ENCODE results near the gene CACNG7.

CACNG7 gene

GRCh38 chr19:53962887-53963431 lies 53.9 kb downstream of the CACNG7 start, which contains the start of gene CACNG8:
CACNG8 (plus strand) TSS chr19:53962937.
- peaks cover 45% of the 10 kb centered on the region for H3K27me3 ChIP-seq (ENCODE audit: insufficient read depth, poor library complexity, severe bottlenecking)
- no peak within 1 kb of the TSS for H3K4me3 ChIP-seq (replicated peaks; ENCODE audit: insufficient read depth, low read length)
- H3K27ac ChIP-seq (replicated peaks), result no peak within 1 kb of the TSS
- no peak for TF ChIP-seq GABPA (IDR thresholded peaks at IDR 0.05; ENCODE audit: low read depth)
- no peak for TF ChIP-seq REST (IDR thresholded peaks at IDR 0.05; ENCODE audit: insufficient replicate concordance, low read depth)
- TF ChIP-seq POLR2AphosphoS5 (IDR thresholded peaks at IDR 0.05; ENCODE audit: low read depth), result no peak
- no peak for TF ChIP-seq CTCF (IDR thresholded peaks at IDR 0.05; ENCODE audit: insufficient read depth, low read length)
- no peak for TF ChIP-seq SPI1 (IDR thresholded peaks at IDR 0.05; ENCODE audit: borderline replicate concordance, low read depth)
- DNase-seq (ENCODE audit: low read depth in 1 of 2, low spot score in 1 of 2), result no peak

GRCh38 chr19:53965091-53965490 lies 56.0 kb downstream of the CACNG7 start:
- Histone ChIP-seq H3K27me3 (ENCODE audit: insufficient read depth, poor library complexity, severe bottlenecking) (peaks cover 34% of the 10 kb centered on the region), H3K4me3 (replicated peaks; ENCODE audit: insufficient read depth, low read length) (no peak overlapping the region), H3K27ac (replicated peaks) (no peak overlapping the region)
- no peak for DNase-seq (ENCODE audit: low read depth in 1 of 2, low spot score in 1 of 2)
- TF ChIP-seq SPI1 (IDR thresholded peaks at IDR 0.05; ENCODE audit: borderline replicate concordance, low read depth) (no peak), CTCF (IDR thresholded peaks at IDR 0.05; ENCODE audit: insufficient read depth, low read length) (no peak)

GRCh38 chr19:53966931-53967330 lies 57.9 kb downstream of the CACNG7 start:
- H3K27ac ChIP-seq (replicated peaks), result no peak overlapping the region
- TF ChIP-seq GABPA (IDR thresholded peaks at IDR 0.05; ENCODE audit: low read depth) (no peak), REST (IDR thresholded peaks at IDR 0.05; ENCODE audit: insufficient replicate concordance, low read depth) (no peak), POLR2AphosphoS5 (IDR thresholded peaks at IDR 0.05; ENCODE audit: low read depth) (no peak), SPI1 (IDR thresholded peaks at IDR 0.05; ENCODE audit: borderline replicate concordance, low read depth) (no peak), CTCF (IDR thresholded peaks at IDR 0.05; ENCODE audit: insufficient read depth, low read length) (no peak)
- H3K27me3 ChIP-seq (ENCODE audit: insufficient read depth, poor library complexity, severe bottlenecking), result peaks cover 24% of the 10 kb centered on the region
- no peak for DNase-seq (ENCODE audit: low read depth in 1 of 2, low spot score in 1 of 2)
- no peak overlapping the region for H3K4me3 ChIP-seq (replicated peaks; ENCODE audit: insufficient read depth, low read length)

- no peak for TF ChIP-seq GABPA (IDR thresholded peaks at IDR 0.05; ENCODE audit: low read depth)
- no peak for TF ChIP-seq SPI1 (IDR thresholded peaks at IDR 0.05; ENCODE audit: borderline replicate concordance, low read depth)
- no peak for TF ChIP-seq POLR2AphosphoS5 (IDR thresholded peaks at IDR 0.05; ENCODE audit: low read depth)
- TF ChIP-seq CTCF (IDR thresholded peaks at IDR 0.05; ENCODE audit: insufficient read depth, low read length), result no peak
- TF ChIP-seq REST (IDR thresholded peaks at IDR 0.05; ENCODE audit: insufficient replicate concordance, low read depth), result no peak
- no peak overlapping the region for H3K27ac ChIP-seq (replicated peaks)
- H3K4me3 ChIP-seq (replicated peaks; ENCODE audit: insufficient read depth, low read length), result no peak overlapping the region
- H3K27me3 ChIP-seq (ENCODE audit: insufficient read depth, poor library complexity, severe bottlenecking), result peaks cover 13% of the 10 kb centered on the region
- DNase-seq (ENCODE audit: low read depth in 1 of 2, low spot score in 1 of 2), result no peak
Measured at GRCh38 chr19:53969366-53969765, 60.3 kb downstream of the CACNG7 start.
